Measurements from ENCODE around the gene SVEP1.

The SVEP1 gene

DNA sequence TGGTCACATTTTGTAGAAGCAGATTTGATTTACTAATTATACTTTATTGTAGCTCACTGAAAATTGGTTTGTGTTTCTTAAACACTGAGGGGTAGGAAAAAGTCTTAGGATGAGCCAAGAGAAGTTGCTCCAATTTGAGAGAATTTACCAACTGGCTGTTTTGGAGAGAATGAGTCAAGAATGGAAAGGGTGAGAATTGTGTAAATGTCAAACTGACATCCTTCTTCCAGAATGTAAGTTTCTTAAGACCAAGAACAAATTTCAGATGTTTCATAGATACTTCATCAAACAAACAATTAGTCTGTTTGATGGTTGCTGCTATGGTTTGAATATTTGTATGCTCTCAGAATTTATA, 135.7 kb downstream of the SVEP1 start:
- Histone ChIP-seq H3K4me1 (ENCODE audit: control insufficient read depth in 1 of 2, insufficient read depth in 2 of 2, low read length in 2 of 2) (no peaks in the 10 kb centered on the region), H3K4me3 (ENCODE audit: low read depth in 1 of 2, low read length in 2 of 2) (no peak overlapping the region), H3K27ac (ENCODE audit: low read length) (no peak overlapping the region), H3K27me3 (ENCODE audit: low read depth, low read length) (no peaks in the 10 kb centered on the region), H3K9me3 (ENCODE audit: control insufficient read depth in 1 of 2, low read length in 2 of 2) (no peaks in the 10 kb centered on the region), H3K36me3 (ENCODE audit: control insufficient read depth in 1 of 2, insufficient read depth in 2 of 2, low read length in 2 of 2) (peaks cover 0 to 11% of the 10 kb centered on the region in 2 donors)

DNA sequence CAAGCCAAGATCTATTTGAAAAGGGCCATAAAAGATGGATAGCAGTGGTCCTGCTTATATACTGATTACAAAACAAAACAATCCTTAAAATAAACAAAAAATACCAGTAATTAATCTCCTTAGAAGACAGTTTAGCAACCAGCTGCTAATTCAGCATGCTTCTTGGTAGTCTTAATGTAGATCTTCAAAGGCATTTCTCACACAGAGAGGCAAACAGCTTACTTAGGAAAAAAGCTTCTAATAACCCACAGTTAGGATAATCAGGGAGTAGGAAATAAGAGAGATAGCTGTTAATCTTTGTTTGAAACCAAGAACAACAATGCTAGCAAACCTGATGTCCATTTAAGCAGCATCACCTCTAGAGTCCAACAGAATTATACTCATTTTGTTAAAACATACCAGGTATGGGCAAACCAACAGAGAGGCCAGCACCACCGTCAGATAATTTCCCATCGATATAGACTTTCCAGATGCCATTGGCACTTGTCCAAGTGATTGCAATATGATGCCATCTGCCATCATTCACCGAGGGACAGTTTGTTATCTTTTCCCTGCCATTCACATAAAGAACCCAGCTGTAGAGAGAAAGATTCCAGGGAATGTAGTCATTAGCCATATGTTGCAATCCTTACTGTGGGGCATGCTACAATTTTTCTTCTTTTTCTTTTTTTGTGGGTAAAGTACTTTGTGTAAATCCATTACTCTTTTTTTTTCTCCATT, 136.2 kb downstream of the SVEP1 start:
- H3K4me1 ChIP-seq (ENCODE audit: control insufficient read depth in 1 of 2, insufficient read depth in 2 of 2, low read length in 2 of 2) = no peaks in the 10 kb centered on the region
- H3K36me3 ChIP-seq (ENCODE audit: control insufficient read depth in 1 of 2, insufficient read depth in 2 of 2, low read length in 2 of 2) = peaks cover 0 to 11% of the 10 kb centered on the region in 2 donors
- no peaks in the 10 kb centered on the region for H3K27me3 ChIP-seq (ENCODE audit: low read depth, low read length)
- no peaks in the 10 kb centered on the region for H3K9me3 ChIP-seq (ENCODE audit: control insufficient read depth in 1 of 2, low read length in 2 of 2)
- no peak overlapping the region for H3K4me3 ChIP-seq (ENCODE audit: low read depth in 1 of 2, low read length in 2 of 2)
- no peak overlapping the region for H3K27ac ChIP-seq (ENCODE audit: low read length)

GRCh38 chr9:110440796-110441195, 138.7 kb downstream of the SVEP1 start:
- H3K27ac ChIP-seq (ENCODE audit: low read length) = no peak overlapping the region
- no peaks in the 10 kb centered on the region for H3K4me1 ChIP-seq (ENCODE audit: control insufficient read depth in 1 of 2, insufficient read depth in 2 of 2, low read length in 2 of 2)
- H3K9me3 ChIP-seq (ENCODE audit: control insufficient read depth in 1 of 2, low read length in 2 of 2) = no peaks in the 10 kb centered on the region
- H3K27me3 ChIP-seq (ENCODE audit: low read depth, low read length) = no peaks in the 10 kb centered on the region
- H3K36me3 ChIP-seq (ENCODE audit: control insufficient read depth in 1 of 2, insufficient read depth in 2 of 2, low read length in 2 of 2) = no peaks in the 10 kb centered on the region
- no peak overlapping the region for H3K4me3 ChIP-seq (ENCODE audit: low read depth in 1 of 2, low read length in 2 of 2)

GRCh38 chr9:110440172-110440571, 139.4 kb downstream of the SVEP1 start:
- Histone ChIP-seq H3K4me3 (ENCODE audit: low read depth in 1 of 2, low read length in 2 of 2) (no peak overlapping the region), H3K36me3 (ENCODE audit: control insufficient read depth in 1 of 2, insufficient read depth in 2 of 2, low read length in 2 of 2) (no peaks in the 10 kb centered on the region), H3K27me3 (ENCODE audit: low read depth, low read length) (no peaks in the 10 kb centered on the region), H3K4me1 (ENCODE audit: control insufficient read depth in 1 of 2, insufficient read depth in 2 of 2, low read length in 2 of 2) (no peaks in the 10 kb centered on the region), H3K27ac (ENCODE audit: low read length) (no peak overlapping the region), H3K9me3 (ENCODE audit: control insufficient read depth in 1 of 2, low read length in 2 of 2) (no peaks in the 10 kb centered on the region)

GRCh38 chr9:110432253-110432652, 147.3 kb downstream of the SVEP1 start:
- Histone ChIP-seq H3K9me3 (ENCODE audit: control insufficient read depth in 1 of 2, low read length in 2 of 2) (no peaks in the 10 kb centered on the region), H3K36me3 (ENCODE audit: control insufficient read depth in 1 of 2, insufficient read depth in 2 of 2, low read length in 2 of 2) (peaks cover 0 to 3% of the 10 kb centered on the region in 2 donors), H3K4me3 (ENCODE audit: low read depth in 1 of 2, low read length in 2 of 2) (no peak overlapping the region), H3K27me3 (ENCODE audit: low read depth, low read length) (no peaks in the 10 kb centered on the region), H3K27ac (ENCODE audit: low read length) (no peak overlapping the region), H3K4me1 (ENCODE audit: control insufficient read depth in 1 of 2, insufficient read depth in 2 of 2, low read length in 2 of 2) (no peaks in the 10 kb centered on the region)

DNA sequence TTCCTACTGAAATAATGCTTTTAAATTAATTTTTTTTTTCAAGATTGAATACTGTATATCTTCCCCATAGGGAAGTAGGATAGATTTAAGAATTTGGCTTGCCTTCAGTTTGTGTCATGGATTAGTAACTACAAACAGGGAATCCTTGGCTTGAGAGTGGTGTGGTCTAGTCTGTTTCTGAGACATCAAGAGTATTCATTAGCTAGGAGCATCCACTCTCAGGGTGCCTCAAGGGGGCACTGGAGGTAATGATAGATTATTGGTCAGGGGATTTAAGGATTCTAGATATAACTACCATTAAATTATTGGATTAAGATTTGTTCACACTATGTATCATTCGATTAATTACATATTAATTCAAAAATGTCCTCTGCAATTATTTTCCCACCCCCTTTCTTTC, 150.1 kb downstream of the SVEP1 start:
- no peak overlapping the region for H3K27ac ChIP-seq (ENCODE audit: low read length)
- no peaks in the 10 kb centered on the region for H3K4me1 ChIP-seq (ENCODE audit: control insufficient read depth in 1 of 2, insufficient read depth in 2 of 2, low read length in 2 of 2)
- H3K27me3 ChIP-seq (ENCODE audit: low read depth, low read length) = no peaks in the 10 kb centered on the region
- peaks cover 0 to 3% of the 10 kb centered on the region in 2 donors for H3K36me3 ChIP-seq (ENCODE audit: control insufficient read depth in 1 of 2, insufficient read depth in 2 of 2, low read length in 2 of 2)
- H3K4me3 ChIP-seq (ENCODE audit: low read depth in 1 of 2, low read length in 2 of 2) = no peak overlapping the region
- no peaks in the 10 kb centered on the region for H3K9me3 ChIP-seq (ENCODE audit: control insufficient read depth in 1 of 2, low read length in 2 of 2)

DNA sequence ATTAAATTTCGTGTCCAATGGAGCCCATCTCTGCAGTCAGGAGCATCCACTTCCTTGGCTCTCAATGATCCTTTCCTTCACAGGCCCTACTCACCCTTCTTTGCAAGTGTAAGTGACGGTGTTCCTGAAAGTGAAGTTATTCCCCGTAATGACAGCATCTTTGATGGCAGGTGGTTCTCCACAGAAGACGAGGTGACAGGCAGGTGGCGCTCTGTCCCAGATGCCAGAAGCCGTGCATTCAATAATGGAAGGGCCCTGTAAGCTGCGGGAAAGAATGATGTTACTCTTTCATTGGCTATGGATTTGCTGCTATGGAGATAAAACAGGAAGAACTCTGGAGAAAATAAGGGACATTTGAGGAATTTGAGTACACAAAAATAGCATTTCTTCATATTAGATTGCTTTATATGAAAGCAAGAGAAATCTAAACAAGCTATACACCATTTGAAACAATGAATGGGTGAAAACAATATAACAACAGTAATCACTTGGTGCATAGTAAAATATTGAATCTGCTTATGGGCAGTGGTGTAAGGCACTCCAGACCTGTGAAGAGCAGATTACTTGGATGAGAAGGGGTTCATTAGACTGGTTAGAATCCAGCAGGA, 151.9 kb downstream of the SVEP1 start:
- Histone ChIP-seq H3K4me3 (ENCODE audit: low read depth in 1 of 2, low read length in 2 of 2) (no peak overlapping the region), H3K27me3 (ENCODE audit: low read depth, low read length) (no peaks in the 10 kb centered on the region), H3K9me3 (ENCODE audit: control insufficient read depth in 1 of 2, low read length in 2 of 2) (no peaks in the 10 kb centered on the region), H3K27ac (ENCODE audit: low read length) (no peak overlapping the region), H3K4me1 (ENCODE audit: control insufficient read depth in 1 of 2, insufficient read depth in 2 of 2, low read length in 2 of 2) (no peaks in the 10 kb centered on the region), H3K36me3 (ENCODE audit: control insufficient read depth in 1 of 2, insufficient read depth in 2 of 2, low read length in 2 of 2) (peaks cover 0 to 3% of the 10 kb centered on the region in 2 donors)

DNA sequence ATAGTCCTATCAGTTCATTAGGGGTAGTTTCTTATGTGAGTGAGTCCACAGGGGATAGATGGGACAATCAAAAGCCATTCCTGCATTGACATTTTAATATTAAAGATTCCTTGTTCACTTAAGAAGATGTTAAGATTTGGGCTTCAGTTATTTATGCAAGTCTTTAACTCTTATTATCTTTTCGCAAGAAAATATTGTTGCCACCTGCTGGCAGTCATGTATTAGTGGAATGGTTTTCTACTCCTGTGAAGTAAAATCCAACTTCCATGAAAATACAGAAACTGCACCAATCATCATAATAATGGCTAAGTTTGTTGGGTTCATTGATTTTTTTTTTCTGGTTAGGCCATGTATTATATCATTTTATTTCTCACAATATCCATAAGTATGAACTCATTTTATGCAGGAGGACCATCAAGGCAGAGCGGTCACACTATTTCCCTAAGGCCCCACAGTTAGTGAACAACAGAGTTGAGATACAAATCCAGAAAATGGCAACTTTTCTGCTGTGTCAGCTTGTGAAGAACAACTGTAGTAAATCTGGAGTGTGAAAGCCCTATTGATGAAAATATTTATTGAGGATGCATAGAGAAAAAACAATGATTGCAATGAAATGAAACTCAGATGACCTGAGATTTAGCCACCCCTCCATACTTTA, 153.4 kb downstream of the SVEP1 start:
- Histone ChIP-seq H3K9me3 (ENCODE audit: control insufficient read depth in 1 of 2, low read length in 2 of 2) (no peaks in the 10 kb centered on the region), H3K4me3 (ENCODE audit: low read depth in 1 of 2, low read length in 2 of 2) (no peak overlapping the region), H3K4me1 (ENCODE audit: control insufficient read depth in 1 of 2, insufficient read depth in 2 of 2, low read length in 2 of 2) (no peaks in the 10 kb centered on the region), H3K27me3 (ENCODE audit: low read depth, low read length) (no peaks in the 10 kb centered on the region), H3K36me3 (ENCODE audit: control insufficient read depth in 1 of 2, insufficient read depth in 2 of 2, low read length in 2 of 2) (no peaks in the 10 kb centered on the region), H3K27ac (ENCODE audit: low read length) (no peak overlapping the region)

- H3K27me3 ChIP-seq (ENCODE audit: low read depth, low read length) = no peaks in the 10 kb centered on the region
- H3K4me1 ChIP-seq (ENCODE audit: control insufficient read depth in 1 of 2, insufficient read depth in 2 of 2, low read length in 2 of 2) = no peaks in the 10 kb centered on the region
- no peak overlapping the region for H3K4me3 ChIP-seq (ENCODE audit: low read depth in 1 of 2, low read length in 2 of 2)
- H3K27ac ChIP-seq (ENCODE audit: low read length) = no peak overlapping the region
- H3K9me3 ChIP-seq (ENCODE audit: control insufficient read depth in 1 of 2, low read length in 2 of 2) = no peaks in the 10 kb centered on the region
- H3K36me3 ChIP-seq (ENCODE audit: control insufficient read depth in 1 of 2, insufficient read depth in 2 of 2, low read length in 2 of 2) = peaks cover 0 to 8% of the 10 kb centered on the region in 2 donors
These were observed 165.1 kb downstream of the SVEP1 start for GRCh38 chr9:110414471-110414870.

- Histone ChIP-seq H3K9me3 (ENCODE audit: control insufficient read depth in 1 of 2, low read length in 2 of 2) (no peaks in the 10 kb centered on the region), H3K27me3 (ENCODE audit: low read depth, low read length) (no peaks in the 10 kb centered on the region), H3K4me1 (ENCODE audit: control insufficient read depth in 1 of 2, insufficient read depth in 2 of 2, low read length in 2 of 2) (no peaks in the 10 kb centered on the region), H3K36me3 (ENCODE audit: control insufficient read depth in 1 of 2, insufficient read depth in 2 of 2, low read length in 2 of 2) (peaks cover 0 to 8% of the 10 kb centered on the region in 2 donors), H3K4me3 (ENCODE audit: low read depth in 1 of 2, low read length in 2 of 2) (no peak overlapping the region), H3K27ac (ENCODE audit: low read length) (no peak overlapping the region)
These were observed 168.6 kb downstream of the SVEP1 start for GRCh38 chr9:110410961-110411360.

- Histone ChIP-seq H3K36me3 (ENCODE audit: control insufficient read depth in 1 of 2, insufficient read depth in 2 of 2, low read length in 2 of 2) (peaks cover 0 to 8% of the 10 kb centered on the region in 2 donors), H3K4me3 (ENCODE audit: low read depth in 1 of 2, low read length in 2 of 2) (no peak overlapping the region), H3K27ac (ENCODE audit: low read length) (no peak overlapping the region), H3K27me3 (ENCODE audit: low read depth, low read length) (no peaks in the 10 kb centered on the region), H3K4me1 (ENCODE audit: control insufficient read depth in 1 of 2, insufficient read depth in 2 of 2, low read length in 2 of 2) (no peaks in the 10 kb centered on the region), H3K9me3 (ENCODE audit: control insufficient read depth in 1 of 2, low read length in 2 of 2) (no peaks in the 10 kb centered on the region)
These were observed 170.9 kb downstream of the SVEP1 start for GRCh38 chr9:110408598-110408997.
